ENCODE data around the gene FERMT3.

FERMT3 gene

DNA sequence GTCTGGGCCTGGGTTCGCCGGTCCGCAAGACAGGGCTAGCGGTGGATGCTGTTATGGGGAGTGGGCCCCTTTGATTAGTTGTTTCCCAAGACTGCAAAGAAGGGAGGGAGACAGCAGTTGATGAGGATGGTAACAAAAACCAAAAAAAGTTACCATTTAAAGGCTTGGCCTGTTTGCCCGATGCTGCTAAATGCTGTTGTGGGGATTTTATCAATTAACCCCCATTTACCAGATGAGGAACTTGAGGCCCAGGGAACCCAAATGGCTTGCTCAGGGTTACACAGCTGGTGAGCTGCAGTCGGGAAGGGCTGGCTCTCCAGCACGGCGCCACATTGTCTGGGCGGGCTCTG is 16.1 kb downstream of the FERMT3 start:
- DNase-seq: no peak

DNA sequence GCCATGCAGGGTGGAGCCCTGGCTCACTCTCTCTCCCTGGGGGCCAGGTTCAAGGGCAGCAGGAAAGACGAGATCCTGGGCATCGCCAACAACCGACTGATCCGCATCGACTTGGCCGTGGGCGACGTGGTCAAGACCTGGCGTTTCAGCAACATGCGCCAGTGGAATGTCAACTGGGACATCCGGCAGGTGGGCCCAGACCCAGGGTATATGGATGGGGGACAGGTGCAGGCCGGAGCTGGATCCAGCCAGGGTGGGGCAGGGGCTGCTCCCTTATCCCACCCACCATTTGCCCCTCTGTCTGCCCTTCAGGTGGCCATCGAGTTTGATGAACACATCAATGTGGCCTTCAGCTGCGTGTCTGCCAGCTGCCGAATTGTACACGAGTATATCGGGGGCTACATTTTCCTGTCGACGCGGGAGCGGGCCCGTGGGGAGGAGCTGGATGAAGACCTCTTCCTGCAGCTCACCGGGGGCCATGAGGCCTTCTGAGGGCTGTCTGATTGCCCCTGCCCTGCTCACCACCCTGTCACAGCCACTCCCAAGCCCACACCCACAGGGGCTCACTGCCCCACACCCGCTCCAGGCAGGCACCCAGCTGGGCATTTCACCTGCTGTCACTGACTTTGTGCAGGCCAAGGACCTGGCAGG is 16.6 kb downstream of the FERMT3 start:
- DNase-seq: no peak

GRCh38 chr11:64224151-64224890 is 17.8 kb downstream of the FERMT3 start:
- DNase-seq: no peak

- DNase-seq: no peak
Observed at GRCh38 chr11:64224891-64225607, 18.5 kb downstream of the FERMT3 start.

DNA sequence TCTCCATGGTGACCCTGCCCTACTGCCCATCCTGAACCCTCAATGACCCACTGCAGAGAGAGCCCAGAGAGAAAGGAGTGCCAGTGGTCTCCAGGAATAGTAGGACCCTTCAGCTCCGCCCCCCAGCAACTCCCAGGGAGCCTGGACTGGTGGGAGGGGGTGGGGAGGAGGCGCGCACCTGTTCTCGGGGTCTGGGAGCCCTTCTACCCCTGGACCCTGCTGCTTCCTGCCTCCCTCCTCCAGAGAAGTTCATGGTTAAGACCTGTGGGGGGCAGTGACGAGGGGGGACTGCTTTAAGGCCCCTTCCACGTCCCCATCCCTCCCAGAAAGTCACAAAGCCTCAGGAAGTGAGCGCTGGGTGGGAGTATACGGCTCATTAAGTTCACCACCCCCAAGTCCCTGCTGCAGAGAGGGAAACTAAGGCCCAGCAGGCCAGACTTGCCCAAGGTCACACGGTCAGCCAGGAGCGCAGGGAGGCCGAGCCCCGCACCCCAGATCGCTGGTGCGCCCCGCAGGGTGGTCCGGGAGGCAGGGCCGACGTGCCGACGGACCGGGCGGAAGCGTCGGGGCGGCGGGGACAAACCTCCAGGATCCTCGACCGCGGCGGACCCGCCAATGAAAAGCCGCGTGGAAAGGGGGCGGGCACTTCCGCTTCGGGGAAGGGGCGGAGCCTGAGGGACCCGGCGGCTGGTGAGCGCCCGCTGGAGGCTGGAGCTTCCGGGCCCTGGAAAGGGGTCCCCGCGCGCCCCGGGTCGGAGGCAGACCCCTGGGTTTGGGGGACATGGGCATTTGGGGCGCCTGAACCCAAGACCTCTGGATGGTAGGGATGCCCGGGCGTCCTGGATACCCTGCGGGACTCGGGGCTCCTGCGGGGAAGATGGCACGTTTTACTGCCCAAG is 19.3 kb downstream of the FERMT3 start, which contains the start of the genes NUDT22 and TRPT1:
TSS of gene NUDT22 (plus strand) at position 667 of the 899 bp plus-strand sequence. CDS start 379 bp downstream, outside the sequence.
TSS of gene TRPT1 (minus strand) at position 579 of the 899 bp plus-strand sequence. CDS start at position 253, 326 bp downstream.
- DNase-seq: peak; percentile 81 to 85 (median 84)

- no peak for DNase-seq
Observed at GRCh38 chr11:64226507-64227051, 20.1 kb downstream of the FERMT3 start.

GRCh38 chr11:64227405-64227956 is 21.0 kb downstream of the FERMT3 start:
- DNase-seq: no peak

GRCh38 chr11:64229090-64229743 is 22.7 kb downstream of the FERMT3 start:
- no peak for DNase-seq

DNA sequence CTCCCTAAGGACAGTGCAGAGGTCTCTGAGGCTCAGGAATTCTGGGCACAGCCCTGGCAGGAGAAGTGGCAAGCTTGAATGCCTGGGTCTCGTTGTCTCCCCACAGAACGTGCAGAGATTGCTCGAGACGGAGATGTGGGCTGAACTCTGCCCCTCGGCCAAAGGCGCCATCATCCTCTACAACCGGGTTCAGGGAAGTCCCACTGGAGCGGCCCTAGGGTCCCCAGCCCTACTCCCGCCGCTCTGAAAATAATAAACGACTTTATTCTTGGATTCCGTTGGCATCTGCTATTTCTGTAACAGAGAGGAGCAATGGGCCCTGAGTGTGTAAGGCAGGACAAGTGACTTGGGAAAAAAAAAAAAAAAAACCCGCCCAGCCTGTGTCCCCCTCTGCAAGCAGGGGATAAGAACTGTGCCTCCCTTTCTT is 23.2 kb downstream of the FERMT3 start:
- DNase-seq: no peak

DNA sequence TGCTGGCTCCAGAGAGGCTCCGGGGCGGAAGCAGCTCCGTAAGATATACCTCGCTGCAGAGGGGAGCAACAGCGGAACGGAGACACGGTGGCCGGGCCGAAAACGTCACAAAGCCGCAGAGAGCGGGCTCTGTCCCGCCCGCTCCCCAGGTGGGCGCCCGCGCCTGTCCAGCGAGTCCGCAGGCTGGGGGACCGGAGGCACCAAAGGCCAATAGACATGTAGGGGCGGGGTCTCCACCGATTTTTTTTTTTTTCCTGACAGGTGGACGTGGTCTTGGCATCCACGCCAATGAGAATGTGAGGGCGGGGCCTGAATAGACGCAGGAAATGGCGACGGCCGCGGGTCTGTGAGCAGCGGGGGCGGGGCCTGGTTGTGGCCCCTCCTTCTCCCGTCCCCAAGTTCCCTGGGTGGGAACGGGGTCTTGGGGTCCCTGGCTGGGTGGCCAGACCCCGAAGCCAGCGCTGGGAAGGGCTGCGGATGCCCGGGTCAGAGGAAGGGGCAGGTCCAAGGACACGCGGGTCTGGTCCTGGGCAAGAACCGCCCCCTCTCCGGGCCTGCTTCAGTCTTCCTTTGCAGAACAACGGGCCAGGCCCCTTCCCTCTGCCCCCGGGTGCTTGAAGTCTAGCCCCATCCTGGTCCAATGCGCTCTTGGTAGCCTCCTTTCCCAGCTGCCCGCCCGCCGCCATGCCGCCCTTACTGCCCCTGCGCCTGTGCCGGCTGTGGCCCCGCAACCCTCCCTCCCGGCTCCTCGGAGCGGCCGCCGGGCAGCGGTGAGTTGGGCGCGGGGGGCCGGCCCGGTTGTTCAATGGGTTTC is 23.9 kb downstream of the FERMT3 start, which contains the start of gene DNAJC4:
TSS of gene DNAJC4 (plus strand) at position 378 of the 814 bp plus-strand sequence. CDS start at position 685, 307 bp downstream.
- DNase-seq: peak; percentile 64 to 72 (median 68)

DNA sequence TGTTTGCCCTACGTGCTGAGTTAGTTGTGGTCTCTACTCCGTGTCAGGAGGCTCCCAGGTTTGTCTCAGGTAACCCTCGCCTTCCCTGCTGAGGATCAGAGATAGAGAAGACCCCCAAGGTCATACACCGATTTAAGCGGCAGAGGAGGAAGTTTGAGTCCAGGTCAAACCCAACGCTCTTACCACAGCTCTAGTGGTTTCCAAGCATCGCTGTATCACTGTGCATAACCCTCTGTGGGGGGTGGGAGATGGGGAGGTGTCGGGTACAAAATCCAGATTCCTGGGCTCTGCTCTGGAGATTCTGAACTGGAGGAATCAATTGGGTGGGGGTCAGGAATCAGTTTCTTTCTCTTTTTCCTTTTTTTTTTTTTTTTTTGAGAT is 24.5 kb downstream of the FERMT3 start:
- DNase-seq: no peak

- no peak for DNase-seq
Observed at GRCh38 chr11:64231546-64231945, 25.0 kb downstream of the FERMT3 start.

GRCh38 chr11:64232182-64232966 is 25.9 kb downstream of the FERMT3 start:
- no peak for DNase-seq

- DNase-seq: no peak
Observed at GRCh38 chr11:64232967-64233315, 26.4 kb downstream of the FERMT3 start.

- DNase-seq: peak; percentile 36 to 60 (median 44)
Observed at GRCh38 chr11:64233913-64234586, 27.5 kb downstream of the FERMT3 start, which contains the start of gene VEGFB. TSS of gene VEGFB (plus strand) at chr11:64234584. CDS start at chr11:64234834, 250 bp downstream.

DNA sequence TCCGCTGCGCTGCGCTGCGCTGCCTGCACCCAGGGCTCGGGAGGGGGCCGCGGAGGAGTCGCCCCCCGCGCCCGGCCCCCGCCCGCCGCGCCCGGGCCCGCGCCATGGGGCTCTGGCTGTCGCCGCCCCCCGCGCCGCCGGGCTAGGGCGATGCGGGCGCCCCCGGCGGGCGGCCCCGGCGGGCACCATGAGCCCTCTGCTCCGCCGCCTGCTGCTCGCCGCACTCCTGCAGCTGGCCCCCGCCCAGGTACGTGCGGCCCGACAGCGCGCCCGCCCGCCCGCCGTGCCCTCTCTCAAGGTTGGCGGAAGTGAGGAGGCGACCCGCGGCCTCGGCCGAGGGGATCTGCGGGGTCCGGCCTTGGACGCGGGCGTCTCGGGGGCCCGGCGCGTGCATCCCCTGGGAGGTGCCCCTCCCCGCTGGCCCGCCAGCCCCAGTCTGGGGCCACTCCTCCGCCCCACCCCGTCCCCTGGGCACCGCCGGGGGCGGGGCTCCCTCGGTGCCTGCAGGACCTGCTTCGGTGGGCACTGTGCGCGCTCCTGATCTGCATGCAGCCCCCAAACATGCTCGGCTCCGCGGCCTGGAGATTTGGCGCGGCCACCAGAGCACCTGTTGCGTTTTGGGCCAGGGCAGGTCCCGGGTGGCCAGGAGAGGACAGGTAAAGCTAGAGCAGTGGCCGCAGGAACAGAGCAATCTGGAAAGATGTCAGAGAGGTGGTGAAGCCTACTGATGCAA is 28.3 kb downstream of the FERMT3 start:
- peak in 2 of 4 experiments; percentile 39 to 50 for DNase-seq

GRCh38 chr11:64235437-64236161 is 29.1 kb downstream of the FERMT3 start:
- DNase-seq: no peak

All from activated CD4-positive, CD25-positive, alpha-beta regulatory T cell (primary cell).